ENCODE results near the gene RBL2.

- TF ChIP-seq CTCF (IDR thresholded peaks at IDR 0.05) (no peak), POLR2AphosphoS5 (IDR thresholded peaks at IDR 0.05) (no peak), POLR2A (IDR thresholded peaks at IDR 0.05) (no peak)
Observed at GRCh38 chr16:53510704-53511070, 76.4 kb downstream of the RBL2 start.

Data from sigmoid colon (tissue), 4 donors.